Uterus (tissue), 2 donors: ENCODE measurements around the gene RET.

Experiments
- POLR2A ChIP-seq, 2 donors: fragments of 450-650 bp; IDR thresholded peaks; one replicate each; pipeline ENCODE4 v1.6.1; 2016; ENCODE audit warnings: antibody characterized with exemption in 2 of 2, mild to moderate bottlenecking in 1 of 2, moderate library complexity in 1 of 2
- TF ChIP-seq, protein P1 (sequence below), 4 experiments: fragments of 200-600 bp in 2 of 4; fragments of 450-650 bp in 2 of 4; sonication (generic) in 2 of 4; IDR thresholded peaks; one replicate each; pipeline ENCODE4 v1.5.1; 2016 to 2019; ENCODE audit warnings: antibody characterized with exemption in 4 of 4, mild to moderate bottlenecking in 2 of 4, moderate library complexity in 1 of 4

GRCh38 chr10:43057231-43057711, 19.6 kb upstream of the RET start:
- TF ChIP-seq, protein P1, sequence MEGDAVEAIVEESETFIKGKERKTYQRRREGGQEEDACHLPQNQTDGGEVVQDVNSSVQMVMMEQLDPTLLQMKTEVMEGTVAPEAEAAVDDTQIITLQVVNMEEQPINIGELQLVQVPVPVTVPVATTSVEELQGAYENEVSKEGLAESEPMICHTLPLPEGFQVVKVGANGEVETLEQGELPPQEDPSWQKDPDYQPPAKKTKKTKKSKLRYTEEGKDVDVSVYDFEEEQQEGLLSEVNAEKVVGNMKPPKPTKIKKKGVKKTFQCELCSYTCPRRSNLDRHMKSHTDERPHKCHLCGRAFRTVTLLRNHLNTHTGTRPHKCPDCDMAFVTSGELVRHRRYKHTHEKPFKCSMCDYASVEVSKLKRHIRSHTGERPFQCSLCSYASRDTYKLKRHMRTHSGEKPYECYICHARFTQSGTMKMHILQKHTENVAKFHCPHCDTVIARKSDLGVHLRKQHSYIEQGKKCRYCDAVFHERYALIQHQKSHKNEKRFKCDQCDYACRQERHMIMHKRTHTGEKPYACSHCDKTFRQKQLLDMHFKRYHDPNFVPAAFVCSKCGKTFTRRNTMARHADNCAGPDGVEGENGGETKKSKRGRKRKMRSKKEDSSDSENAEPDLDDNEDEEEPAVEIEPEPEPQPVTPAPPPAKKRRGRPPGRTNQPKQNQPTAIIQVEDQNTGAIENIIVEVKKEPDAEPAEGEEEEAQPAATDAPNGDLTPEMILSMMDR (IDR thresholded peaks at IDR 0.05) = no peak
- no peak for TF ChIP-seq POLR2A (IDR thresholded peaks at IDR 0.05)
